T-helper 9 cell (primary cell): ENCODE measurements around the gene CCDC102B.
"Not testable (repeated sequence)": the region's sequence is repeated elsewhere in the genome, so short reads cannot be mapped to it uniquely, and the experiment has no call there.

ENCODE experiments used
- DNase-seq: peaks from one replicate; pipeline ENCODE4 v3.0.0-alpha.2; 2020
- total RNA-seq, 2 donors: gene quantifications; one replicate each; lab custom pipeline; 2026; lab: John Stamatoyannopoulos, UW

CCDC102B gene
- total RNA-seq, result 2.7 to 4.0 reads per million in 2 donors

- no peak for DNase-seq
Observed at GRCh38 chr18:68797871-68798270, at the start of gene CCDC102B. Gene CCDC102B (plus strand): TSS chr18:68798080. CDS start chr18:68836764, 38,684 bp downstream.

- DNase-seq, result no peak
Observed at GRCh38 chr18:68757126-68757525, 40.8 kb upstream of the CCDC102B start.

GRCh38 chr18:68759308-68759707, 38.6 kb upstream of the CCDC102B start:
- DNase-seq, result no peak

GRCh38 chr18:68763083-68763482, 34.8 kb upstream of the CCDC102B start:
- no peak for DNase-seq

GRCh38 chr18:68764016-68764415, 33.9 kb upstream of the CCDC102B start:
- DNase-seq, result no peak

- no peak for DNase-seq
Observed at GRCh38 chr18:68766433-68766832, 31.4 kb upstream of the CCDC102B start.

GRCh38 chr18:68769461-68769860, 28.4 kb upstream of the CCDC102B start:
- DNase-seq, result no peak

GRCh38 chr18:68772268-68772667, 25.6 kb upstream of the CCDC102B start:
- no peak for DNase-seq

- no peak for DNase-seq
Observed at GRCh38 chr18:68778280-68778886, 19.5 kb upstream of the CCDC102B start.

- DNase-seq, result no peak
Observed at GRCh38 chr18:68779169-68779568, 18.7 kb upstream of the CCDC102B start.

GRCh38 chr18:68780802-68781635, 16.9 kb upstream of the CCDC102B start:
- DNase-seq, result no peak

- no peak for DNase-seq
Observed at GRCh38 chr18:68783506-68783905, 14.4 kb upstream of the CCDC102B start.

GRCh38 chr18:68784071-68784470, 13.8 kb upstream of the CCDC102B start:
- DNase-seq, result no peak

GRCh38 chr18:68790290-68790689, 7.6 kb upstream of the CCDC102B start:
- DNase-seq, result not testable (repeated sequence)

GRCh38 chr18:68791801-68792200, 6.1 kb upstream of the CCDC102B start:
- no peak for DNase-seq

GRCh38 chr18:68793951-68794350, 3.9 kb upstream of the CCDC102B start:
- no peak for DNase-seq

- no peak for DNase-seq
Observed at GRCh38 chr18:68796936-68797690, 767 bp upstream of the CCDC102B start.

GRCh38 chr18:68800075-68800474, 2.2 kb downstream of the CCDC102B start:
- DNase-seq, result no peak

- no peak for DNase-seq
Observed at GRCh38 chr18:68803356-68803755, 5.5 kb downstream of the CCDC102B start.

- no peak for DNase-seq
Observed at GRCh38 chr18:68817584-68817983, 19.7 kb downstream of the CCDC102B start.

- DNase-seq, result no peak
Observed at GRCh38 chr18:68818584-68818983, 20.7 kb downstream of the CCDC102B start.

- DNase-seq, result no peak
Observed at GRCh38 chr18:68822926-68823325, 25.0 kb downstream of the CCDC102B start.

GRCh38 chr18:68826121-68826520, 28.2 kb downstream of the CCDC102B start:
- DNase-seq, result no peak
